H1 (cell line): Measurements from ENCODE around the gene FRRS1L. TPM values are rescaled to one million over a fixed set of nuclear protein-coding genes. Genes with fewer than 3 reads are reported as not detected.

Source experiments
- CTCF ChIA-PET: fragments of 300-600 bp; sonication (Branson Sonifier 250); formaldehyde crosslinking; loops from one replicate; lab custom pipeline; 2021; ENCODE audit not compliant: partially characterized antibody; lab: Charles Lee
- POLR2A ChIA-PET: fragments of 300-600 bp; sonication (Branson Sonifier 250); formaldehyde crosslinking; loops from one replicate; lab custom pipeline; 2021; ENCODE audit warnings: inconsistent platforms; ENCODE audit not compliant: partially characterized antibody; lab: Charles Lee
- DNase-seq, 2 experiments: peaks; one replicate each; pipeline versions ENCODE4 v3.0.0 to v3.0.0-alpha.2; 2010 to 2022; ENCODE audit warnings: low spot score in 2 of 2, low read depth in 1 of 2, mixed read lengths in 1 of 2
- FAIRE-seq: peaks from 2 replicates; lab custom pipeline; 2011; peaks lifted over from hg19 to GRCh38; lab: Jason Lieb, UNC
- H2AFZ ChIP-seq: 2 replicates; pipeline ENCODE4 v1.8.1; 2012; ENCODE audit warnings: low read length, inconsistent platforms
- H2AK5ac ChIP-seq: 2 replicates; pipeline ENCODE4 v1.6.1; 2013; ENCODE audit warnings: low read depth, low read length
- H2BK120ac ChIP-seq: replicated peaks from 2 replicates; pipeline ENCODE3; 2013; ENCODE audit warnings: low read depth, low read length, inconsistent platforms
- H2BK12ac ChIP-seq: 2 replicates; pipeline ENCODE4 v1.6.1; 2013; ENCODE audit warnings: low read depth, low read length
- H2BK15ac ChIP-seq: 2 replicates; pipeline ENCODE4 v1.6.1; 2013; ENCODE audit warnings: low read length
- H2BK20ac ChIP-seq: 2 replicates; pipeline ENCODE4 v1.6.1; 2013; ENCODE audit warnings: low read length
- H2BK5ac ChIP-seq: 2 replicates; pipeline ENCODE4 v1.6.1; 2013; ENCODE audit warnings: low read depth, low read length
- H3K14ac ChIP-seq: 2 replicates; pipeline ENCODE4 v1.6.1; 2013; ENCODE audit warnings: inconsistent platforms; ENCODE audit not compliant: insufficient read length
- H3K18ac ChIP-seq: 2 replicates; pipeline ENCODE4 v1.6.1; 2013; ENCODE audit warnings: low read length; ENCODE audit errors: extremely low read depth
- H3K23ac ChIP-seq: 2 replicates; pipeline ENCODE4 v1.6.1; 2013; ENCODE audit warnings: inconsistent platforms; ENCODE audit not compliant: insufficient read length
- H3K23me2 ChIP-seq: 2 replicates; pipeline ENCODE4 v1.6.1; 2013; ENCODE audit warnings: low read depth, low read length
- H3K27ac ChIP-seq: 2 replicates; pipeline ENCODE4 v1.6.1; 2011; ENCODE audit warnings: low read depth, low read length, inconsistent platforms
- H3K27me3 ChIP-seq, 4 experiments: replicated peaks in 1 of 4; 1 replicate in 1 of 4; 2 replicates in 3 of 4; pipeline versions ENCODE4 v1.6.1 to v1.8.1; 2011 to 2013; ENCODE audit warnings: low read length in 3 of 4, mild to moderate bottlenecking in 3 of 4, inconsistent platforms in 2 of 4, mixed read lengths in 2 of 4, moderate library complexity in 1 of 4; ENCODE audit not compliant: control insufficient read depth in 3 of 4, insufficient read depth in 3 of 4; ENCODE audit errors: extremely low read depth in 1 of 4
- H3K36me3 ChIP-seq, 4 experiments: 2 replicates each; pipeline versions ENCODE4 v1.6.1 to v1.8.1; 2011 to 2013; ENCODE audit warnings: mild to moderate bottlenecking in 4 of 4, low read length in 3 of 4, moderate library complexity in 2 of 4, control low read depth in 1 of 4, inconsistent platforms in 1 of 4; ENCODE audit not compliant: insufficient read depth in 4 of 4, control insufficient read depth in 2 of 4
- H3K4ac ChIP-seq: replicated peaks from 2 replicates; pipeline ENCODE3; 2013; ENCODE audit warnings: low read length, low read depth, mixed read lengths, inconsistent platforms; ENCODE audit not compliant: insufficient read length
- H3K4me1 ChIP-seq, 4 experiments: replicated peaks in 1 of 4; 1 replicate in 1 of 4; 2 replicates in 3 of 4; pipeline versions ENCODE4 v1.6.1 to v1.8.1; 2011 to 2013; ENCODE audit warnings: low read length in 3 of 4, inconsistent platforms in 2 of 4, mixed read lengths in 1 of 4; ENCODE audit not compliant: insufficient read depth in 4 of 4, control insufficient read depth in 3 of 4
- H3K4me2 ChIP-seq, 2 experiments: 2 replicates each; pipeline versions ENCODE4 v1.6.1 to v1.8.1; 2011 to 2013; ENCODE audit warnings: low read depth in 2 of 2, low read length in 2 of 2, control low read depth in 1 of 2, inconsistent platforms in 1 of 2, mild to moderate bottlenecking in 1 of 2; ENCODE audit not compliant: insufficient read depth in 1 of 2
- H3K4me3 ChIP-seq, 4 experiments: fragments of 200-600, 300-600 bp in 1 of 4; sonication (generic), shearing (Covaris generic), sonication (Bioruptor Twin) in 1 of 4; 2 replicates each; pipeline versions ENCODE4 v1.5.1 to v1.8.1; 2011 to 2016; ENCODE audit warnings: low read length in 4 of 4, low read depth in 3 of 4, control low read depth in 2 of 4, inconsistent platforms in 2 of 4, mild to moderate bottlenecking in 2 of 4, mixed read lengths in 1 of 4, moderate library complexity in 1 of 4; ENCODE audit not compliant: insufficient read depth in 2 of 4; ENCODE audit errors: extremely low read depth in 1 of 4
- H3K56ac ChIP-seq: replicated peaks from 2 replicates; pipeline ENCODE3; 2013; ENCODE audit warnings: low read depth, mild to moderate bottlenecking, mixed read lengths, low read length, inconsistent platforms; ENCODE audit not compliant: insufficient read length
- H3K79me1 ChIP-seq: 2 replicates; pipeline ENCODE4 v1.6.1; 2013; ENCODE audit warnings: low read depth, low read length, control low read depth
- H3K79me2 ChIP-seq, 2 experiments: 2 replicates each; pipeline versions ENCODE4 v1.6.1 to v1.8.1; 2012 to 2013; ENCODE audit warnings: low read length in 2 of 2, mild to moderate bottlenecking in 2 of 2, inconsistent platforms in 1 of 2; ENCODE audit not compliant: insufficient read depth in 2 of 2, control insufficient read depth in 1 of 2
- H3K9ac ChIP-seq, 4 experiments: replicated peaks in 1 of 4; 1 replicate in 1 of 4; 2 replicates in 3 of 4; pipeline versions ENCODE4 v1.6.1 to v1.8.1; 2011 to 2013; ENCODE audit warnings: low read depth in 3 of 4, low read length in 3 of 4, control low read depth in 2 of 4, mild to moderate bottlenecking in 2 of 4, moderate library complexity in 2 of 4, inconsistent platforms in 1 of 4; ENCODE audit errors: extremely low read depth in 1 of 4
- H3K9me3 ChIP-seq, 2 experiments: 2 replicates each; pipeline versions ENCODE4 v1.6.1 to v1.8.1; 2012 to 2013; ENCODE audit warnings: mild to moderate bottlenecking in 2 of 2, moderate library complexity in 2 of 2, control low read depth in 1 of 2, inconsistent platforms in 1 of 2, low read depth in 1 of 2, low read length in 1 of 2, mixed read lengths in 1 of 2; ENCODE audit not compliant: insufficient read depth in 2 of 2
- H4K20me1 ChIP-seq, 2 experiments: replicated peaks in 1 of 2; 2 replicates each; pipeline versions ENCODE3 to v1.8.1; 2011 to 2013; ENCODE audit warnings: inconsistent platforms in 2 of 2, low read length in 2 of 2, mild to moderate bottlenecking in 1 of 2; ENCODE audit not compliant: insufficient read depth in 2 of 2, control insufficient read depth in 1 of 2
- H4K5ac ChIP-seq: 2 replicates; pipeline ENCODE4 v1.6.1; 2013; ENCODE audit warnings: low read length, low read depth, mixed read lengths, inconsistent platforms; ENCODE audit not compliant: insufficient read length
- H4K8ac ChIP-seq: 2 replicates; pipeline ENCODE4 v1.8.0; 2013; ENCODE audit warnings: mild to moderate bottlenecking, moderate library complexity, low read length, inconsistent platforms; ENCODE audit not compliant: insufficient read depth; ENCODE audit errors: extremely low read depth
- H4K91ac ChIP-seq: replicated peaks from 2 replicates; pipeline ENCODE3; 2013; ENCODE audit warnings: low read length, mixed read lengths, inconsistent platforms; ENCODE audit not compliant: insufficient read length
- ATF3 ChIP-seq: IDR thresholded peaks from 2 replicates; pipeline ENCODE4 v1.6.1; 2011; ENCODE audit warnings: low read depth, mild to moderate bottlenecking, low read length; ENCODE audit not compliant: insufficient read depth
- BRCA1 ChIP-seq: IDR thresholded peaks from 2 replicates; pipeline ENCODE4 v1.6.1; 2012; ENCODE audit warnings: low read depth, low read length, improper control_type of control experiment
- CREB1 ChIP-seq: IDR thresholded peaks from 2 replicates; pipeline ENCODE4 v1.6.1; 2012; ENCODE audit warnings: inconsistent platforms
- HDAC2 ChIP-seq, 2 experiments: fragments of 300-600 bp in 1 of 2; sonication (generic) in 1 of 2; IDR thresholded peaks; 2 replicates each; pipeline ENCODE4 v1.6.1; 2011 to 2012; ENCODE audit warnings: low read depth in 2 of 2, low read length in 2 of 2, mild to moderate bottlenecking in 2 of 2, moderate library complexity in 2 of 2, borderline replicate concordance in 1 of 2, inconsistent platforms in 1 of 2
- HDAC6 ChIP-seq: IDR thresholded peaks from one replicate; pipeline ENCODE4 v1.7.1; 2012; ENCODE audit warnings: low read depth, mild to moderate bottlenecking, inconsistent platforms, low read length, moderate library complexity
- KDM4A ChIP-seq: IDR thresholded peaks from one replicate; pipeline ENCODE4 v1.7.1; 2012; ENCODE audit warnings: low read depth, mild to moderate bottlenecking, moderate library complexity, low read length, inconsistent platforms; ENCODE audit not compliant: severe bottlenecking
- MAFK ChIP-seq: IDR thresholded peaks from 2 replicates; pipeline ENCODE4 v1.6.1; 2012; ENCODE audit warnings: low read depth, mild to moderate bottlenecking, improper control_type of control experiment, low read length
- NRF1 ChIP-seq: IDR thresholded peaks from 2 replicates; pipeline ENCODE4 v1.6.1; 2011; ENCODE audit warnings: mild to moderate bottlenecking, low read depth, low read length, improper control_type of control experiment
- SAP30 ChIP-seq: fragments of 300-600 bp; sonication (generic); IDR thresholded peaks from 2 replicates; pipeline ENCODE4 v1.7.1; 2012; ENCODE audit warnings: low read length, moderate library complexity, mild to moderate bottlenecking, inconsistent platforms; ENCODE audit not compliant: insufficient read depth, insufficient replicate concordance
- SIN3A ChIP-seq, 2 experiments: IDR thresholded peaks in 1 of 2; conservative IDR thresholded peaks in 1 of 2; 2 replicates each; pipeline ENCODE4 v1.6.1; 2011 to 2012; ENCODE audit warnings: low read length in 2 of 2, improper control_type of control experiment in 1 of 2, low read depth in 1 of 2, mild to moderate bottlenecking in 1 of 2
- SIX5 ChIP-seq: IDR thresholded peaks from 2 replicates; pipeline ENCODE4 v1.6.1; 2011; ENCODE audit warnings: mild to moderate bottlenecking, low read depth, low read length
- SUZ12 ChIP-seq: fragments of 200-600 bp; sonication (generic); IDR thresholded peaks from 2 replicates; pipeline ENCODE4 v1.6.1; 2012; ENCODE audit warnings: mild to moderate bottlenecking, inconsistent platforms, low read length, moderate library complexity, mixed read lengths
- TAF7 ChIP-seq: optimal IDR thresholded peaks from 2 replicates; pipeline ENCODE3; 2011; ENCODE audit warnings: low read depth, mild to moderate bottlenecking, inconsistent platforms, low read length, moderate library complexity, borderline replicate concordance
- WGBS, 2 experiments: shearing (Covaris generic) in 1 of 2; methylation state at CpG; one replicate each; pipeline versions ENCODE4 v1.1.6 to v1.1.7; 2013 to 2015; ENCODE audit warnings: low lambda C conversion rate in 2 of 2, mixed read lengths in 2 of 2, inconsistent platforms in 1 of 2, low coverage in 1 of 2, missing lambda C conversion rate in 1 of 2; ENCODE audit not compliant: insufficient replicate concordance in 2 of 2, insufficient coverage in 1 of 2, insufficient read length in 1 of 2; ENCODE audit errors: extremely low coverage in 1 of 2, missing lambda C conversion rate in 1 of 2; 5-methylcytosine and 5-hydroxymethylcytosine counted together
- polyA plus RNA-seq, 7 experiments: library from polyadenylated mRNA; depleted of rRNA in 3 of 7; stranded (reverse) in 5 of 7; unstranded in 2 of 7; fragments of >200 nt in 5 of 7; fragments of 200-250 nt in 2 of 7; gene quantifications; 1 replicate in 5 of 7; 2 replicates in 1 of 7; 4 replicates in 1 of 7; pipeline versions ENCODE4 v1.2.1 to v1.2.3, GENCODE V29; 2011 to 2013; ENCODE audit warnings: missing spikeins in 2 of 7, mixed read lengths in 2 of 7
- total RNA-seq: library from RNA; stranded (reverse); fragmentation: NEBNext Ultra II Directional; extraction: Animal tissue kit (Norgen Biotek cat#: 25700); gene quantifications from 2 replicates; pipeline ENCODE4 v1.2.1, GENCODE V29; 2021

FRRS1L gene
- total and polyA plus RNA-seq, 2 of the 8 experiments (the other 6 are each of a cell fraction or from before 2014, with no cell fraction given): 1.0 to 2.2 TPM

DNA sequence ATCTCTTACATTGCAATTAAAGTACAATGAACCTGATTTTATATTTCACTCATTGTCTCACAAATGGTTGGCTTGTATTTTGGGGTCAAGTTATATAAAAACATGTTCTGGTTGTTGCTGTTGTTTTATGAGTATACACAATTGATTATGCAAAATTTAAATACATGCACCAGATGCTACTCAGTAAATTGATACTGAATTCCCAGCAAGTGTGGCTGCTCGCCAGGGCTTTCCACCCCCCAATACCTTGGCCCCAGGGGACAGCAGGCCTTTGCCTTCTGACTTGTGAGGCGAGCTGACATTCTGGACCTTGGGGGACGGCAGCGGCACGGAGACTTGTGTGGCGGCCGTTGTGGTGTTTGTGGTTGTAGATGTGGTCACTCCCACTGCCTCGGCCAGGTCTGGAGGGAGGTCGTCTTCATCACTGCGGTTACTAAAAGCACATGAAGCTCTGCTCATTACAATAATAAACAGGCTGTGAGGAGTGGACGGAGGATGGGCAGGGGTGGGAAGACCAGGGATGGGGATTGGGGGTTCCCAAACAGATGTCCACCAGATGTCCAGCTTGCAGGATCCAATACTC is 27.0 kb upstream of the FRRS1L start:
- no peaks in the 10 kb centered on the region for H3K79me1 ChIP-seq
- H3K4me3 ChIP-seq: no peak overlapping the region
- H3K23ac ChIP-seq: no peak overlapping the region
- H2AFZ ChIP-seq: no peak overlapping the region
- H3K4me1 ChIP-seq: no peaks in the 10 kb centered on the region
- H2BK20ac ChIP-seq: no peak overlapping the region
- FAIRE-seq (no peak), DNase-seq (no peak)
- POLR2A ChIA-PET: no interaction called here
- no peaks in the 10 kb centered on the region for H3K36me3 ChIP-seq
- H2AK5ac ChIP-seq: no peak overlapping the region
- H4K8ac ChIP-seq: no peak overlapping the region
- no peak overlapping the region for H3K9ac ChIP-seq
- H4K5ac ChIP-seq: no peak overlapping the region
- H3K18ac ChIP-seq: no peak overlapping the region
- no peaks in the 10 kb centered on the region for H3K23me2 ChIP-seq
- H4K20me1 ChIP-seq: no peaks in the 10 kb centered on the region
- no peak overlapping the region for H3K27ac ChIP-seq
- H2BK15ac ChIP-seq: no peak overlapping the region
- H3K79me2 ChIP-seq: no peaks in the 10 kb centered on the region
- no peak overlapping the region for H4K91ac ChIP-seq
- no peak overlapping the region for H2BK12ac ChIP-seq
- H3K4ac ChIP-seq: no peak overlapping the region
- no peak overlapping the region for H2BK5ac ChIP-seq
- no peak overlapping the region for H3K4me2 ChIP-seq
- CTCF ChIA-PET: interaction anchor here (0.6 to 3.8 kb wide), 26 partner anchors 7 to 247 kb away, joined by 3 to 34 read pairs (median 5); no protein-coding TSS in a partner anchor
- no peak overlapping the region for H3K56ac ChIP-seq
- no peak overlapping the region for H2BK120ac ChIP-seq
- no peak for TF ChIP-seq ATF3
- TF ChIP-seq KDM4A: no peak
- no peak for TF ChIP-seq HDAC6
- TF ChIP-seq SAP30: no peak
- no peak for TF ChIP-seq CREB1
- no peak for TF ChIP-seq SIX5
- no peak for TF ChIP-seq MAFK
- TF ChIP-seq SIN3A (conservative IDR thresholded peaks at IDR 0.05 in 1 of 2, IDR thresholded peaks at IDR 0.05 in 1 of 2; ENCODE audit: low read depth in 1 of 2, low read length in 2 of 2): no peak
- TF ChIP-seq TAF7: no peak
- no peak for TF ChIP-seq BRCA1
- no peak for TF ChIP-seq SUZ12
- TF ChIP-seq NRF1: no peak
- no peak for TF ChIP-seq HDAC2 (IDR thresholded peaks at IDR 0.05; ENCODE audit: borderline replicate concordance in 1 of 2, low read depth in 2 of 2, low read length in 2 of 2)
- H3K14ac ChIP-seq: no peak overlapping the region
- no peaks in the 10 kb centered on the region for H3K9me3 ChIP-seq
- H3K27me3 ChIP-seq: no peaks in the 10 kb centered on the region; a peak in 1 of 7 replicates
- WGBS, 2 experiments: 83% methylated on average over 10 of the region's 11 CpGs; no CpG with 5 or more reads in 1 of the 2 experiments
